GM21447 (cell line): Measurements from ENCODE around the gene CHTF18.
"Not testable (repeated sequence)": the region's sequence is repeated elsewhere in the genome, so short reads cannot be mapped to it uniquely, and the experiment has no call there.

ENCODE experiments used
- ATAC-seq: cut with Tn5 transposase; IDR thresholded peaks from one replicate; pipeline ENCODE4 v1.9.1; 2021; ENCODE audit not compliant: unreplicated experiment

The CHTF18 gene

GRCh38 chr16:825341-826061 lies 37.1 kb downstream of the CHTF18 start:
- ATAC-seq: no peak

- ATAC-seq: no peak
These were observed 39.1 kb downstream of the CHTF18 start for GRCh38 chr16:827513-827912.

- ATAC-seq: no peak
These were observed 40.5 kb downstream of the CHTF18 start for GRCh38 chr16:828891-829290.

- no peak for ATAC-seq
These were observed 41.9 kb downstream of the CHTF18 start for GRCh38 chr16:830107-830870.

GRCh38 chr16:830871-831570 lies 42.6 kb downstream of the CHTF18 start:
- ATAC-seq: no peak

GRCh38 chr16:831571-832413 lies 43.4 kb downstream of the CHTF18 start:
- ATAC-seq: no peak

- no peak for ATAC-seq
These were observed 44.4 kb downstream of the CHTF18 start for GRCh38 chr16:832652-833336.

- no peak for ATAC-seq
These were observed 45.0 kb downstream of the CHTF18 start for GRCh38 chr16:833411-833810.

GRCh38 chr16:835373-835772 lies 47.0 kb downstream of the CHTF18 start:
- ATAC-seq: no peak

GRCh38 chr16:836221-836620 lies 47.8 kb downstream of the CHTF18 start:
- no peak for ATAC-seq

- ATAC-seq: not testable (repeated sequence)
These were observed 48.4 kb downstream of the CHTF18 start for GRCh38 chr16:836822-837221.

- no peak for ATAC-seq
These were observed 50.3 kb downstream of the CHTF18 start for GRCh38 chr16:838741-839140.

GRCh38 chr16:839643-840408 lies 51.4 kb downstream of the CHTF18 start:
- no peak for ATAC-seq

GRCh38 chr16:840561-841454 lies 52.4 kb downstream of the CHTF18 start:
- ATAC-seq: no peak

- no peak for ATAC-seq
These were observed 53.1 kb downstream of the CHTF18 start for GRCh38 chr16:841455-842060.

GRCh38 chr16:842061-842476 lies 53.6 kb downstream of the CHTF18 start:
- no peak for ATAC-seq

GRCh38 chr16:842711-843560 lies 54.5 kb downstream of the CHTF18 start:
- no peak for ATAC-seq
